ENCODE results near the gene DUSP1.

DUSP1 gene

GRCh38 chr5:172719211-172719610 is 51.8 kb downstream of the DUSP1 start:
- no peak for DNase-seq

GRCh38 chr5:172718527-172719114 is 52.4 kb downstream of the DUSP1 start:
- DNase-seq, result no peak

All from CD4-positive, alpha-beta T cell treated with Interferon alpha-2 for 1 hour (primary cell).